Ishikawa (cell line): Measurements from ENCODE around the gene PREPL.

Source experiments
- CEBPB ChIP-seq: IDR thresholded peaks from 2 replicates; pipeline ENCODE4 v1.6.1; 2012
- CREB1 ChIP-seq: IDR thresholded peaks from 2 replicates; pipeline ENCODE4 v1.6.1; 2012; ENCODE audit warnings: low read depth
- EGR1 ChIP-seq: IDR thresholded peaks from 2 replicates; pipeline ENCODE4 v1.6.1; 2012
- EP300 ChIP-seq: IDR thresholded peaks from 2 replicates; pipeline ENCODE4 v1.6.1; 2012; ENCODE audit warnings: borderline replicate concordance
- FOXM1 ChIP-seq: IDR thresholded peaks from 2 replicates; pipeline ENCODE4 v1.6.1; 2012; ENCODE audit warnings: low read depth, borderline replicate concordance
- MAX ChIP-seq: IDR thresholded peaks from 2 replicates; pipeline ENCODE4 v1.6.1; 2012
- NFIC ChIP-seq: IDR thresholded peaks from 2 replicates; pipeline ENCODE4 v1.6.1; 2012
- RAD21 ChIP-seq: IDR thresholded peaks from 2 replicates; pipeline ENCODE4 v1.6.1; 2012; ENCODE audit warnings: low read depth
- REST ChIP-seq: IDR thresholded peaks from 2 replicates; pipeline ENCODE4 v1.6.1; 2012; ENCODE audit warnings: low read depth, mild to moderate bottlenecking
- TAF1 ChIP-seq: IDR thresholded peaks from 2 replicates; pipeline ENCODE4 v1.6.1; 2012; ENCODE audit warnings: low read depth, mild to moderate bottlenecking
- TCF12 ChIP-seq: IDR thresholded peaks from 2 replicates; pipeline ENCODE4 v1.6.1; 2012; ENCODE audit warnings: low read depth
- TEAD4 ChIP-seq: IDR thresholded peaks from 2 replicates; pipeline ENCODE4 v1.6.1; 2012
- USF1 ChIP-seq: IDR thresholded peaks from 2 replicates; pipeline ENCODE4 v1.6.1; 2012
- YY1 ChIP-seq: IDR thresholded peaks from 2 replicates; pipeline ENCODE4 v1.6.1; 2012; ENCODE audit warnings: low read depth
- ZBTB7A ChIP-seq: IDR thresholded peaks from 2 replicates; pipeline ENCODE4 v1.6.1; 2012; ENCODE audit warnings: low read depth

PREPL gene

GRCh38 chr2:44283116-44283666 lies 78.1 kb downstream of the PREPL start:
- TF ChIP-seq RAD21 (no peak), MAX (no peak), ZBTB7A (no peak), NFIC (no peak), TAF1 (no peak), USF1 (no peak), EP300 (no peak), TEAD4 (no peak), CREB1 (no peak), EGR1 (no peak), FOXM1 (no peak), TCF12 (no peak), CEBPB (no peak), YY1 (no peak), REST (no peak)

- TF ChIP-seq USF1 (no peak), CEBPB (no peak), TCF12 (no peak), REST (no peak), TEAD4 (no peak), MAX (no peak), TAF1 (no peak)
These were observed 80.4 kb downstream of the PREPL start for GRCh38 chr2:44280869-44281268.

- no peak for TF ChIP-seq ZBTB7A
- TF ChIP-seq CEBPB = no peak
- no peak for TF ChIP-seq REST
- no peak for TF ChIP-seq NFIC
- no peak for TF ChIP-seq RAD21
- no peak for TF ChIP-seq EGR1
- no peak for TF ChIP-seq TAF1
- no peak for TF ChIP-seq EP300
These were observed 83.8 kb downstream of the PREPL start for GRCh38 chr2:44277541-44277940.

- TF ChIP-seq ZBTB7A (no peak), CEBPB (no peak), NFIC (no peak), MAX (no peak), EP300 (no peak), REST (no peak), CREB1 (no peak), TEAD4 (no peak), RAD21 (no peak), TAF1 (no peak), USF1 (no peak), EGR1 (no peak), YY1 (no peak), TCF12 (no peak), FOXM1 (no peak)
These were observed 85.4 kb downstream of the PREPL start for GRCh38 chr2:44275927-44276303.
